Neural cell (in vitro differentiated cells): Measurements from ENCODE around the gene ZSWIM8. TPM values are rescaled to one million over a fixed set of nuclear protein-coding genes. Genes with fewer than 3 reads are reported as not detected.

ENCODE experiments used
- H2AFZ ChIP-seq: fragments of 200-600, 300-800 bp; sonication (generic), shearing (Covaris generic); 2 replicates; pipeline ENCODE4 v1.6.0; 2014; ENCODE audit warnings: low read depth, mild to moderate bottlenecking, antibody characterized with exemption, low read length, moderate library complexity
- H3F3A ChIP-seq: fragments of 200-600 bp; shearing (Covaris generic); 2 replicates; pipeline ENCODE4 v1.6.1; 2016; ENCODE audit warnings: mild to moderate bottlenecking, moderate library complexity, mixed read lengths, antibody characterized with exemption, low read length; ENCODE audit not compliant: insufficient read depth, poor library complexity, severe bottlenecking
- H3K27ac ChIP-seq: fragments of 200-600, 300-800 bp; sonication (generic), shearing (Covaris generic); 2 replicates; pipeline ENCODE4 v1.5.1; 2014; ENCODE audit warnings: mild to moderate bottlenecking, low read length, moderate library complexity
- H3K27me3 ChIP-seq: fragments of 300-800, 200-600 bp; sonication (generic), shearing (Covaris generic); 2 replicates; pipeline ENCODE4 v1.6.0; 2014; ENCODE audit warnings: mild to moderate bottlenecking, low read depth, low read length, moderate library complexity; ENCODE audit not compliant: insufficient read depth
- H3K36me3 ChIP-seq: fragments of 300-800, 200-600 bp; sonication (generic), shearing (Covaris generic); 2 replicates; pipeline ENCODE4 v1.5.1; 2014; ENCODE audit warnings: mild to moderate bottlenecking, antibody characterized with exemption, low read length, moderate library complexity; ENCODE audit not compliant: insufficient read depth
- H3K4me2 ChIP-seq: fragments of 300-800, 200-600 bp; sonication (generic), shearing (Covaris generic); 2 replicates; pipeline ENCODE4 v1.6.0; 2014; ENCODE audit warnings: mild to moderate bottlenecking, low read length
- H3K4me3 ChIP-seq: fragments of 300-800, 200-600 bp; sonication (generic), shearing (Covaris generic); 2 replicates; pipeline ENCODE4 v1.5.1; 2014; ENCODE audit warnings: mild to moderate bottlenecking, low read length, moderate library complexity
- H3K79me2 ChIP-seq: fragments of 200-600 bp; shearing (Covaris generic); replicated peaks from 2 replicates; pipeline ENCODE4 v1.6.0; 2014; ENCODE audit warnings: mild to moderate bottlenecking, low read length, moderate library complexity; ENCODE audit not compliant: insufficient read depth
- H3K9ac ChIP-seq: fragments of 300-800, 200-600 bp; sonication (generic), shearing (Covaris generic); 2 replicates; pipeline ENCODE4 v1.6.1; 2016; ENCODE audit warnings: mild to moderate bottlenecking, low read length, mixed read lengths
- H3K9me2 ChIP-seq: fragments of 200-600 bp; shearing (Covaris generic); 2 replicates; pipeline ENCODE4 v1.6.1; 2016; ENCODE audit warnings: mild to moderate bottlenecking, low read length, mixed read lengths; ENCODE audit not compliant: insufficient read depth
- H3K9me3 ChIP-seq: fragments of 200-600, 300-800 bp; sonication (generic), shearing (Covaris generic); 2 replicates; pipeline ENCODE4 v1.6.1; 2016; ENCODE audit warnings: mild to moderate bottlenecking, mixed run types, low read length, moderate library complexity, mixed read lengths
- H4K20me1 ChIP-seq: fragments of 200-600 bp; shearing (Covaris generic); 2 replicates; pipeline ENCODE4 v1.6.1; 2016; ENCODE audit warnings: mild to moderate bottlenecking, mixed run types; ENCODE audit not compliant: insufficient read depth
- CTCF ChIP-seq: fragments of 450-650 bp; IDR thresholded peaks from 2 replicates; pipeline ENCODE4 v1.5.1; 2014; ENCODE audit warnings: antibody characterized with exemption, mild to moderate bottlenecking, moderate library complexity; ENCODE audit not compliant: poor library complexity, severe bottlenecking
- EP300 ChIP-seq: fragments of 450-650 bp; conservative IDR thresholded peaks from 2 replicates; pipeline ENCODE4 v1.6.1; 2014; ENCODE audit warnings: antibody characterized with exemption, mild to moderate bottlenecking, moderate library complexity; ENCODE audit not compliant: poor library complexity, severe bottlenecking
- EZH2 ChIP-seq: fragments of 200-600, 300-800 bp; shearing (Covaris generic), sonication (generic); IDR thresholded peaks from 2 replicates; pipeline ENCODE4 v1.6.1; 2014; ENCODE audit warnings: antibody characterized with exemption, low read length, borderline replicate concordance, mild to moderate bottlenecking; ENCODE audit not compliant: insufficient read depth, poor library complexity, severe bottlenecking
- MXI1 ChIP-seq: fragments of 450-650 bp; conservative IDR thresholded peaks from 2 replicates; pipeline ENCODE4 v1.6.1; 2014; ENCODE audit warnings: antibody characterized with exemption, mild to moderate bottlenecking; ENCODE audit not compliant: poor library complexity, severe bottlenecking
- POLR2AphosphoS5 ChIP-seq: IDR thresholded peaks from 2 replicates; pipeline ENCODE4 v1.6.1; 2012
- REST ChIP-seq: IDR thresholded peaks from 2 replicates; pipeline ENCODE4 v1.6.1; 2012; ENCODE audit warnings: borderline replicate concordance
- SMC3 ChIP-seq: fragments of 450-650 bp; conservative IDR thresholded peaks from 2 replicates; pipeline ENCODE4 v1.6.1; 2014; ENCODE audit warnings: antibody characterized with exemption, mild to moderate bottlenecking, moderate library complexity; ENCODE audit not compliant: poor library complexity
- polyA plus RNA-seq: library from polyadenylated mRNA; depleted of rRNA; stranded (reverse); fragments of >200 nt; gene quantifications from 2 replicates; pipeline ENCODE4 v1.2.3, GENCODE V29; 2014

The ZSWIM8 gene
- polyA plus RNA-seq, 1 donor from 2014 or later: 69.1 TPM

GRCh38 chr10:73813333-73813732 is 27.9 kb downstream of the ZSWIM8 start:
- Histone ChIP-seq H3K9me3 (no peaks in the 10 kb centered on the region), H4K20me1 (no peaks in the 10 kb centered on the region), H3F3A (no peaks in the 10 kb centered on the region), H2AFZ (no peak overlapping the region), H3K9me2 (no peaks in the 10 kb centered on the region), H3K27ac (no peak overlapping the region), H3K79me2 (peaks cover 7% of the 10 kb centered on the region), H3K9ac (no peak overlapping the region), H3K4me3 (no peak overlapping the region), H3K27me3 (no peaks in the 10 kb centered on the region), H3K36me3 (no peaks in the 10 kb centered on the region), H3K4me2 (no peak overlapping the region)
- TF ChIP-seq POLR2AphosphoS5: no peak
- no peak for TF ChIP-seq REST
- TF ChIP-seq MXI1: no peak
- TF ChIP-seq EZH2: no peak
- no peak for TF ChIP-seq CTCF
- no peak for TF ChIP-seq EP300

GRCh38 chr10:73814276-73814895 is 29.0 kb downstream of the ZSWIM8 start:
- Histone ChIP-seq H3K36me3 (no peaks in the 10 kb centered on the region), H3F3A (no peaks in the 10 kb centered on the region), H3K27ac (no peak overlapping the region), H3K4me2 (no peak overlapping the region), H4K20me1 (no peaks in the 10 kb centered on the region), H3K9me2 (no peaks in the 10 kb centered on the region), H3K79me2 (peaks cover 7% of the 10 kb centered on the region), H3K9ac (no peak overlapping the region), H3K9me3 (no peaks in the 10 kb centered on the region), H3K27me3 (no peaks in the 10 kb centered on the region), H3K4me3 (no peak overlapping the region), H2AFZ (no peak overlapping the region)
- TF ChIP-seq REST (no peak), SMC3 (no peak)
